Astrocyte of the cerebellum (primary cell): ENCODE results near the gene ZNF511.

Experiments
- DNase-seq: peaks from one replicate; pipeline ENCODE4 v3.0.0-alpha.2; 2011; ENCODE audit warnings: low read depth
- H3K4me3 ChIP-seq: 2 replicates; pipeline ENCODE4 v1.5.1; 2011; ENCODE audit warnings: mild to moderate bottlenecking, low read depth, low read length, moderate library complexity
- CTCF ChIP-seq: IDR thresholded peaks from 2 replicates; pipeline ENCODE4 v1.5.1; 2012; ENCODE audit warnings: low read length, low read depth, moderate library complexity, mild to moderate bottlenecking; ENCODE audit errors: missing control alignments
- in situ Hi-C: cut with HindIII; loops from 2 replicates; pipeline ENCODE4 v1.10.0; 2017; ENCODE audit warnings: low sequenced_read_pairs

Gene ZNF511

GRCh38 chr10:133342942-133343341 is 34.2 kb downstream of the ZNF511 start:
- TF ChIP-seq CTCF = no peak
- H3K4me3 ChIP-seq = no peak overlapping the region
- no peak for DNase-seq
- in situ Hi-C loops = no loop called here

GRCh38 chr10:133343558-133343957 is 34.8 kb downstream of the ZNF511 start:
- H3K4me3 ChIP-seq = no peak overlapping the region
- in situ Hi-C loops = no loop called here
- no peak for TF ChIP-seq CTCF
- DNase-seq = no peak

GRCh38 chr10:133344236-133344635 is 35.5 kb downstream of the ZNF511 start:
- no peak for TF ChIP-seq CTCF
- H3K4me3 ChIP-seq = no peak overlapping the region
- DNase-seq = no peak
- in situ Hi-C loops = no loop called here

DNA sequence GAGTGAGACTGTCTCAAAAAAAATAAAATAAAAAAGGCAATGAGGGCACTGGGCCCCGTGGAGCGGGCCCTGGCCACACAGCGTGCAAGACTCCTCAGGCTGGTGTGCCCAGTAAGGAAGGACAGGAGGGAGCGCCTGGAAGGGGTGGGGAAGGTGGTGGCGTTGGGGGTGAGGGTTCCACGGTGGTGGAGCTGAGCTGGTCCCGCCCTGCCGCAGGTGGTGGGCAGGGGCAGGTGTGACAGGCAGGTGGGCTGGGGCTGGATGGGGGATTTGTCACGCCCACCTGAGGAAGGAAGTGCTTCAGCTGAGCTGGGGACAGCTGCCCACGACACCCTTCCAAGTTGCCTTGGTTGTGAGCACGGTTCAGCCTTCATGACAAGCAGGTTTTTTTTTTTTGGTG is 37.7 kb downstream of the ZNF511 start:
- no peak for DNase-seq
- TF ChIP-seq CTCF = no peak
- no peak overlapping the region for H3K4me3 ChIP-seq
- in situ Hi-C loops = no loop called here

GRCh38 chr10:133347710-133348517 is 39.2 kb downstream of the ZNF511 start:
- in situ Hi-C loops = no loop called here
- no peak overlapping the region for H3K4me3 ChIP-seq
- DNase-seq = no peak
- TF ChIP-seq CTCF = no peak

- DNase-seq = no peak
- in situ Hi-C loops = no loop called here
- H3K4me3 ChIP-seq = no peak overlapping the region
- TF ChIP-seq CTCF = no peak
Measured at GRCh38 chr10:133349160-133349568, 40.5 kb downstream of the ZNF511 start.
